ENCODE measurements around the gene TAF1L.
"Not testable (repeated sequence)": the region's sequence is repeated elsewhere in the genome, so short reads cannot be mapped to it uniquely, and the experiment has no call there.

The TAF1L gene, protein sequence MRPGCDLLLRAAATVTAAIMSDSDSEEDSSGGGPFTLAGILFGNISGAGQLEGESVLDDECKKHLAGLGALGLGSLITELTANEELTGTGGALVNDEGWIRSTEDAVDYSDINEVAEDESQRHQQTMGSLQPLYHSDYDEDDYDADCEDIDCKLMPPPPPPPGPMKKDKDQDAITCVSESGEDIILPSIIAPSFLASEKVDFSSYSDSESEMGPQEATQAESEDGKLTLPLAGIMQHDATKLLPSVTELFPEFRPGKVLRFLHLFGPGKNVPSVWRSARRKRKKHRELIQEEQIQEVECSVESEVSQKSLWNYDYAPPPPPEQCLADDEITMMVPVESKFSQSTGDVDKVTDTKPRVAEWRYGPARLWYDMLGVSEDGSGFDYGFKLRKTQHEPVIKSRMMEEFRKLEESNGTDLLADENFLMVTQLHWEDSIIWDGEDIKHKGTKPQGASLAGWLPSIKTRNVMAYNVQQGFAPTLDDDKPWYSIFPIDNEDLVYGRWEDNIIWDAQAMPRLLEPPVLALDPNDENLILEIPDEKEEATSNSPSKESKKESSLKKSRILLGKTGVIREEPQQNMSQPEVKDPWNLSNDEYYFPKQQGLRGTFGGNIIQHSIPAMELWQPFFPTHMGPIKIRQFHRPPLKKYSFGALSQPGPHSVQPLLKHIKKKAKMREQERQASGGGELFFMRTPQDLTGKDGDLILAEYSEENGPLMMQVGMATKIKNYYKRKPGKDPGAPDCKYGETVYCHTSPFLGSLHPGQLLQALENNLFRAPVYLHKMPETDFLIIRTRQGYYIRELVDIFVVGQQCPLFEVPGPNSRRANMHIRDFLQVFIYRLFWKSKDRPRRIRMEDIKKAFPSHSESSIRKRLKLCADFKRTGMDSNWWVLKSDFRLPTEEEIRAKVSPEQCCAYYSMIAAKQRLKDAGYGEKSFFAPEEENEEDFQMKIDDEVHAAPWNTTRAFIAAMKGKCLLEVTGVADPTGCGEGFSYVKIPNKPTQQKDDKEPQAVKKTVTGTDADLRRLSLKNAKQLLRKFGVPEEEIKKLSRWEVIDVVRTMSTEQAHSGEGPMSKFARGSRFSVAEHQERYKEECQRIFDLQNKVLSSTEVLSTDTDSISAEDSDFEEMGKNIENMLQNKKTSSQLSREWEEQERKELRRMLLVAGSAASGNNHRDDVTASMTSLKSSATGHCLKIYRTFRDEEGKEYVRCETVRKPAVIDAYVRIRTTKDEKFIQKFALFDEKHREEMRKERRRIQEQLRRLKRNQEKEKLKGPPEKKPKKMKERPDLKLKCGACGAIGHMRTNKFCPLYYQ (N-terminal part only)

GRCh38 chr9:32635362-32635761 is at the start of gene TAF1L:
Gene TAF1L (minus strand): TSS chr9:32635669. CDS start chr9:32635579, 90 bp downstream.
- DNase-seq (ENCODE audit: low spot score): no peak

DNA sequence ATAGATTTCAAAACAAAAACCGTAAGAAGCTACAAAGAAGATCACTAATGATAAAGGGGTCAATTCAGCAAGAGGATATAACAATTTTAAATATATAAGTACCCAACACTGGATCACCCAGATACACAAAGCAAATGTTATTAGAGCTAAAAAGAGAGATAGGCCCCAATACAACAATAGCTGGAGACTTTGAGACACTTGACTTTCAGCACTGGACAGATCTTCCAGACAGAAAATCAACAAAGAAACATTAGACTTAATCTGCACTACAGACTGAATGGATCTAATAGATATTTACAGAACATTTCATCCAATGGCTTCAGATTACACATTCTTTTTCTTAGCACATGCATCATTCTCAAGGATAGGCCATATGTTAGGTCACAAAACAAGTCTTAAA is 46.3 kb upstream of the TAF1L start:
- no peak for DNase-seq (ENCODE audit: low spot score)

DNA sequence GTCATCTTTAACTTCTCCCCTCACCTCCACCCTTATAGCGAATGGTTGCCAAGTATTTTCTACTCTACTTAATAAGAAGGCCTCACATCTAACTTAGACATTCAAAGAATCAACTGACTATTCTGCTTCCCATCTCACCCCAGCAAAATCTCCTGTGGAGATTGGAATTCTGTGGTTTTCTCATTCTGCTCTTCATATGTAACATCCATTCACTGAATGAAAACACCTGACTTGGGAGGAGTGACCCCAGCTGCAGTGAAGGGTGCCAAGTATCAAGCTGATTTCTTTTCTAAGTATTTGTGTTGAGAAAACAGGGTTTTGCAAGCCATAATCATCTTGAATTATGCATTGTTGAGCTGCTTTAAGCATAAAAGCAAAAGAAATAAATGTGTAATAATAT is 42.5 kb upstream of the TAF1L start:
- DNase-seq (ENCODE audit: low spot score): no peak

DNA sequence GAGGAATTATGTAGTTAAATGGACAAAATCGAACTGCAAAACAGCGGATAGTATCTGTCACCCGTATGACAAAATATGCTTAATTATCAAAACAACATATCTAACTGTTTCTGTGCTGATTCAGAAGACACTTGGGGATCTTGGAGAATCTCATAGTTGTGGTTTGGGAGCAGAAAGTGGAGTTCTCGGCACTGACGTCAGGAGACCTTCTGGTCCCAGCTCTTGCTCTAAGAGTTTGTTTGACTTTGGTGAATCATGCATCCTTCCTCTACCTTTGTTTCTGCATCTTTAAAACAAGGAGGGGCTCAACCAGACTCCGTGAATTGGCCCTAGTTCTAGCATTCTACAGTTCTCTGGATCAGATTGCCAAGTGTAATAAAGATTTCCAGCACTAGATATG is 37.0 kb upstream of the TAF1L start:
- DNase-seq (ENCODE audit: low spot score): no peak

DNA sequence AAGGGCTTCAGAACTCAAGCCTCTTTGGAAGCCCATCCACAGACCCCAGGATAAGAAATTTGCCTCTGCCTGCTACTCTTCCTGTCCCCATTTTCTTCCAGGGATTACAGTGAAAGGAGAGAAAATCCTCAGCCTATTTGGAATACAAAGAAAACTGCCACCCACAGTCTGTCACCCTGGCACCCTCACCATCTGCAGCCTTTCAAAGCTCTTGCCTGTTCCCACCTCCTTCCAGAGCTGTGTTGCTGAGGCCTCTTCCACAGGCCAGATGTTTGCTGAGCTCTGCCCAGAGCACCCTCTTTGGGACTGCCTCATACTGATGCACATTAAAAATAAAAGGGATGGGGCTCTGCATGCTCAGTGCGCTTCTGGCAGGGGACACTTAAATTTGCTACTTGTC is 35.9 kb upstream of the TAF1L start:
- no peak for DNase-seq (ENCODE audit: low spot score)

DNA sequence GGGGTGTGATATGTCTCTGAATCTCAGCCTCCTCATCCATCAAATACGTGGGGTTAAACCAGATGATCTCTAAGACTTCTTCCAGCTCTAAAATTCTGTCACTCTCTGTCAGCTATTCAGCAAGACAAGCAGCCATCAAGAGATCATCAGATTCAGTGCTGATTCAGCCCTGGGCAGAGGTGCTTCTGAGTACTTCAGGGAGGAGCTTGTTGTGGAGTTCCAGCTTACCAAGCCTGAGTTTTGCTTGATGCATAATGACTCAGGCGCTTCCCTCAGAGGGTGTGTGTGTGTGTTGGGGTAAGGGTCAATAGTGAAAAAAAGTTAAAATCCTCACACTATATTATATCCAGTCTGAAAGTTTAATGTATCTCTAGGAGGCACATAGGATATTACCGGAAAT is 29.6 kb upstream of the TAF1L start:
- DNase-seq (ENCODE audit: low spot score): no peak

DNA sequence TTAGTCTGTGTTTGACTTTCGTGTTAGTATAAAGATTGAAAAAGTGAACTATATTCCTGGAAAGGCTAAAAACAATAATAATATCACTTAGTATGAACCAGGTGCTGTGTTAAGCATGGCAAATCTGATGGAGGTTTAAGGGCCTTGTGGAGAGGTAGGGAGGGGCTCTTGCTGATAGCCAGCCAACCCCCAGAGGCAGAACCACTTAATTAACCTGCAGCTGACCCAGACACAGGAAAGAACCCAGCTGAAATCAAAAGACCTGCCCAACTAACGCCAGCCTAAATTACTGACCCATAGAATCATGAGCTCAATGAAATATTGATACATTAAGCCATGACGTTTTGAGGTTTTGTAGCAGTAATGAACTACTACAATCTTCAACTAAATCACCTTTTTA is 28.3 kb upstream of the TAF1L start:
- DNase-seq (ENCODE audit: low spot score): no peak

DNA sequence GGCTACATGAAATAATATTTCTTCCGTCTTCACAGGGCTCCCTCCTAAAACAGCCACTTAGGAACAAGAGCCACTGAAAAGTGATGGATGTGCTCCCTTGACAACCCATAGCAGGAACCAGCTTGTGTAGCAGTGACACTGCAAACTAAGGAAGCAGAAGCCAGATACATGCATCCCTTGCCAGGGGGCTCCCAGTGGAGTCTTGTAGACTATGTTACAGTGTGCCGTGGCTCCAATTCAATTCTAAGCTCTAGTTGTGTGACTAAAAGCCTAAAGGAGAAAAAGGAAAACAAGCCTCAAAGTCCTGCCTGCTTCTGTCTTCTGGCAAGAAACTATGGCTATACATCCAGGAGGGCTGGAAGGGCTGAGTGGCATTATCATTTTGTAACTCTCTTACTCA is 12.2 kb upstream of the TAF1L start:
- DNase-seq (ENCODE audit: low spot score): no peak

DNA sequence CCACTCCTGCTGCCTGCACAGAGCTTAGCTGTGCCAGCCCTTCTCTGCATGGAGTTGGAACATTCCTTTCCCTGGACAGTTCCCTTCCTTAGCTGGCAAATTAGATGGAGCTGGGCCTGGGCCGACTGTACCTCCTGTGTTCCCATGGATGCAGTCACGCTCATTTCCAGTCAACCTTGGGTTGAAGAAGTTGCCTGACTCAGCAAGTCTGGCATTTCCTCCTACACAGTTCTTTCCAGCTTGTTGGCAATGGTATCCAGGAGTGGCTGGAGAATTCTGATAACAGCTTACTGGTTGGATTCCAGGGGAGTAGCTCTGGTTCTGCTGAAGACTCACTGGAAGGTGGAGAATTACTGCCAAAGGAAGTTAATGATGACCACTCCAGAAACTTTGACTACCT is 9.2 kb upstream of the TAF1L start:
- DNase-seq (ENCODE audit: low spot score): no peak

DNA sequence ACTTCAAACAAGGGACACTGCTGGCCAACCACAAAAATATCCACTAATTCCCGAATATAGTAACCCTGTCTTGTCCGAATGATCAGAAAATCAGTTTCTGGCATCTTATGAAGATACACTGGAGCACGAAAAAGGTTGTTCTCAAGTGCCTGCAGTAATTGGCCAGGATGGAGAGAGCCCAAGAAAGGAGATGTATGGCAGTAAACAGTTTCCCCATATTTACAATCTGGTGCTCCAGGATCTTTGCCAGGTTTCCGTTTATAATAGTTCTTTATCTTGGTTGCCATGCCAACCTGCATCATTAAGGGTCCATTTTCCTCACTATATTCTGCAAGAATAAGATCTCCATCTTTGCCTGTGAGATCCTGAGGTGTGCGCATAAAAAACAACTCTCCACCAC is 2.3 kb downstream of the TAF1L start:
- not testable (repeated sequence) for DNase-seq (ENCODE audit: low spot score)

DNA sequence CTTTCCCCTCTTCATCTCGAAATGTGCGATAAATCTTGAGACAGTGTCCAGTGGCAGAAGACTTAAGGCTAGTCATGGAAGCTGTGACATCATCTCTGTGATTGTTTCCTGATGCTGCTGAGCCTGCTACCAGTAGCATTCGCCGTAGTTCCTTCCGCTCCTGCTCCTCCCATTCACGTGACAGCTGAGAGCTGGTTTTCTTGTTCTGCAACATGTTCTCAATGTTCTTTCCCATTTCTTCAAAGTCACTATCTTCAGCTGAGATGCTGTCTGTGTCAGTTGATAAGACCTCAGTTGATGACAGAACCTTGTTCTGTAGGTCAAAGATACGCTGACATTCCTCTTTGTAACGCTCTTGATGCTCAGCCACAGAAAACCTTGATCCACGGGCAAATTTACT is 3.5 kb downstream of the TAF1L start:
- no peak for DNase-seq (ENCODE audit: low spot score)

GRCh38 chr9:32627394-32627954 is 8.0 kb downstream of the TAF1L start:
- DNase-seq (ENCODE audit: low spot score): no peak

DNA sequence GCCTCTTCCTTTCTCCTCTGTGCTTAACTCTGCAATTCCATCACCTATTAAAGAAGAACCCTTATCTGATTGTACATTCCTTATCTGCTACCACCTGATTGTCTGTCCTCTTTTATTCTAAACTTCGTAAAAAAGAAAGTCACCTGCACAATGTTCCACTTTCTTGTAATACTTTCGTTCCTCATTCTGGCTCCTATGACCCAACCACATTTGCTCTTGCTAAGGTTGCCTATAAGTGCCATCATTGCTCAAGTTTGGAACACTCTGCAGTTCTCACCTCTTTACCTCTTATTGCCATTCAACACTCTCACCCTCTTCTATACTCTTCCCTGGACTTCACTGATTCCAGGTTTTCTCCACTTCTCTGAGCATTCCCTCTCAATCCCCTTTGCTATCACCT is 10.1 kb downstream of the TAF1L start:
- DNase-seq (ENCODE audit: low spot score): no peak

DNA sequence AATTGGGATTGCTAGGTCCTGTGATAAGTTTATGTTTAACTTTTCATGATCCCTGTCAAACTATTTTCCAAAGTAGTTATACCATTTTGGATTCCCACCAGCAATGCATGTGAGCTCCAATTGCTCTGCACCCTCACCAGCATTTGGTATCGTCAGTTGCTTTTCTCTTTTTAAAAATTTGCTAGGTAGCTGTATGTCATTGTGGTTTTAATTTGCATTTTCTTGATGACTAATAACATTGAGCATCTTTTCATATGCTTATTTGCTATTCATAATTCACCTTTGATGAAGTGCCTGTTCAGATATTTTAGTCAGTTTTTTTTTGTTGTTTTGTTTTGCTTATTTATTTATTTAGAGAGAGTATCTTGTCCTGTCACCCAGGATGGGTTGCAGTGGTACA is 12.5 kb downstream of the TAF1L start:
- DNase-seq (ENCODE audit: low spot score): no peak

DNA sequence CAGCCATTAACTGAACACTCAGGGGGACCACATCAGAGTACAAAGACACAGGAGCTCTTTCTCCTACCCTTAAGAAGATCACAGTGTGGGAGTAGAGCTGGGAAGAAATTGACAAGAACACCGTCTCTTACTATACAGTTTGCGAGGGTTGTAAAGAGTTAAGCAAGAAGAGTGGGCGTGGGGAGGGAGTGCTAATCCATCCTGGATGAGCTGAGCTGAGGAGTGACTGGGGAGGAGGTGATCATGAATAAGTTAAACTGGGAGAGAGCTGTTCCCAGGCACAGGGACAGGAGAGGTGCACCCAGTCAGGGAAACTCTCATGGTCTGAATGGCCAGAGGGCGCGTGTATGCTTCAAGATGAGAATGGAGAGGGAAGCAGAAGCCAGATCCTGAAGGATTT is 17.2 kb downstream of the TAF1L start:
- DNase-seq (ENCODE audit: low spot score): no peak

GRCh38 chr9:32606811-32607210 is 28.7 kb downstream of the TAF1L start:
- no peak for DNase-seq (ENCODE audit: low spot score)

DNA sequence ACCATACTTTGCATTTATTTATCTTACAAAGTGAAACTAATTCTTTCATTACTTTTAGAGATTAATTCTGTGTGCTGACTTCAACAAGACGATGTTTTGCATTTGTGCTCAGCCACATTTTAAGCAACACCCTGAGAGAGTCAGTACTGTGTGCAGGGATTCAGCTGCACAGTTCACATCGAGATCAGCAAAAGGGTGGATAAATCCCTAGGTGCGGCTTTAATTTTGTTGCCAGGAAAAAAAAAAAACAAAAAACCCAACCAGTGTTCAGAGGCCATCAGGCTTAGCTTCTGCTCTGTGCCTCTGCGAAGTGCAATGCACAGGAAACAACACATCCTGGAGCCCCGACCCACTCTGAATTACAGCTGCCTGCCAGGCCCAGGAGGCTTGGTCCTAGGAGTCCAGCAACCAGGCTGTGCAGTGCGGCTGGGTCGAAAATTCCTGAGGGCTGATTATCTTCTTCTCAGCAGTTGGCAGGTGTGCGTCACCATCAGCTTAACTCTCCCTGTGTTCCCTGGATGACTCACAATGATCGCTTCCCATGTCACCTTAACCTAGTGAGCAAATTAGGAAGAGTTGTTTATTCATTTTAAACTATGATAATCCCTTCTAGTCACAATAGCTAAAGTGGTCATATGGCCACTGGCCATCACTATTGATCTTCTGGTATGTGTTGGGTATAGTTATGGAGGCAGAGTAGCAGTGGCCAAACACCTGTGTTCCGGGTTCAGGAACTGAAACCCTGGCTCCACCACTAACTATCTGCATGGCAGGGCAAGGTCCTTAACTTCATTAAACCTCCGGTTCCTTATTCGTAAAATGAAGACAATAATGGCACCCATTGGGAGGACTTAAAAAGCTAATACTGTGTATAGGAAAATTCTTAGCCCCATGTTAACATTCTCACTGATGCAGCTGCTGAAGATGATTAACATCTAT is 31.3 kb downstream of the TAF1L start:
- DNase-seq (ENCODE audit: low spot score): no peak

- DNase-seq (ENCODE audit: low spot score): not testable (repeated sequence)
Measured at GRCh38 chr9:32599021-32599420, 36.4 kb downstream of the TAF1L start.

DNA sequence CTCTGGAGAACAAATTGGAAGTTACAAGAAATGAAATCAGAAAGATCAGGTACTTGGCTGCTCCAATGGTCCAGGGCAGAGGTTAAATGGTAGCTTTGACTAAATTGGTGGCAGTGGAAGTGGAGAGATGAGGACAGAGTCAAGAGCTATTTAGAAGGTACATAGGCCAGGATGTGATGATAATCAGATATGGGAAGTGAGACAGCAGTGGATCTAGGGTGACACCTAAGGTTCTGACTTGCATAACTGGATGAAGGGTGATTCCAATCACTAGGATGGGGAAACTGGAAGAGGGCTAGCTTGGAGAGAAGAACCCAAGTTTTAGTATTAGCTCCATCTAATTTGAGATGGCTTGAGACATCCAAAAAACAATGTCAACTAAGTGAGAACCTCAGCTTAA is 38.5 kb downstream of the TAF1L start:
- DNase-seq (ENCODE audit: low spot score): no peak

GRCh38 chr9:32596096-32596865 is 39.2 kb downstream of the TAF1L start:
- DNase-seq (ENCODE audit: low spot score): no peak
